H9 (cell line): ENCODE data around the gene MRM1. TPM values are rescaled to one million over a fixed set of nuclear protein-coding genes. Genes with fewer than 3 reads are reported as not detected.

Experiments used
- DNase-seq: peaks from one replicate; pipeline ENCODE4 v3.0.0-alpha.2; 2017
- H2AFZ ChIP-seq: one replicate; pipeline ENCODE4 v1.6.1; 2013; ENCODE audit warnings: mild to moderate bottlenecking, low read length, control low read depth, moderate library complexity
- H2AK5ac ChIP-seq: 2 replicates; pipeline ENCODE4 v1.6.1; 2013; ENCODE audit warnings: low read length, control low read depth, mixed read lengths; ENCODE audit not compliant: insufficient read length
- H2BK120ac ChIP-seq: one replicate; pipeline ENCODE4 v1.6.1; 2013; ENCODE audit warnings: low read depth, mild to moderate bottlenecking, low read length, control low read depth, inconsistent platforms; ENCODE audit not compliant: poor library complexity, severe bottlenecking
- H2BK12ac ChIP-seq: 2 replicates; pipeline ENCODE4 v1.6.1; 2013; ENCODE audit warnings: low read length, control low read depth, mixed read lengths, low read depth; ENCODE audit not compliant: insufficient read length
- H2BK15ac ChIP-seq: 2 replicates; pipeline ENCODE4 v1.6.1; 2013; ENCODE audit warnings: low read depth, low read length, control low read depth
- H2BK20ac ChIP-seq: one replicate; pipeline ENCODE4 v1.6.1; 2013; ENCODE audit warnings: low read depth, mild to moderate bottlenecking, low read length, control low read depth, inconsistent platforms; ENCODE audit not compliant: poor library complexity, severe bottlenecking
- H2BK5ac ChIP-seq: 2 replicates; pipeline ENCODE4 v1.6.1; 2013; ENCODE audit warnings: low read length, control low read depth, mixed read lengths; ENCODE audit not compliant: insufficient read length
- H3K14ac ChIP-seq: 2 replicates; pipeline ENCODE4 v1.6.1; 2013; ENCODE audit warnings: low read length, control low read depth; ENCODE audit not compliant: insufficient read depth
- H3K18ac ChIP-seq: 2 replicates; pipeline ENCODE4 v1.6.1; 2013; ENCODE audit warnings: low read depth, mild to moderate bottlenecking, mixed read lengths, low read length, control low read depth; ENCODE audit not compliant: insufficient read length
- H3K23ac ChIP-seq: 2 replicates; pipeline ENCODE4 v1.6.1; 2013; ENCODE audit warnings: low read length, control low read depth, mixed read lengths, low read depth; ENCODE audit not compliant: insufficient read length
- H3K23me2 ChIP-seq: 2 replicates; pipeline ENCODE4 v1.6.1; 2013; ENCODE audit warnings: low read depth, mild to moderate bottlenecking, mixed read lengths, low read length, control low read depth; ENCODE audit not compliant: insufficient read length, poor library complexity, severe bottlenecking
- H3K27ac ChIP-seq: 2 replicates; pipeline ENCODE4 v1.5.1; 2013; ENCODE audit warnings: low read length, control low read depth, mixed read lengths, low read depth; ENCODE audit not compliant: insufficient read length
- H3K27me3 ChIP-seq: 2 replicates; pipeline ENCODE4 v1.6.1; 2013; ENCODE audit warnings: low read length, control low read depth, inconsistent platforms; ENCODE audit not compliant: insufficient read depth
- H3K4ac ChIP-seq: 2 replicates; pipeline ENCODE4 v1.6.1; 2013; ENCODE audit warnings: low read depth, mild to moderate bottlenecking, control low read depth, inconsistent platforms, low read length, moderate library complexity
- H3K4me1 ChIP-seq: 2 replicates; pipeline ENCODE4 v1.6.1; 2013; ENCODE audit warnings: low read length, control low read depth, inconsistent platforms; ENCODE audit not compliant: insufficient read depth
- H3K4me2 ChIP-seq: 2 replicates; pipeline ENCODE4 v1.6.1; 2013; ENCODE audit warnings: low read length, control low read depth, mixed read lengths; ENCODE audit not compliant: insufficient read length, insufficient read depth
- H3K56ac ChIP-seq: 2 replicates; pipeline ENCODE4 v1.6.1; 2013; ENCODE audit warnings: low read depth, mild to moderate bottlenecking, mixed read lengths, low read length, control low read depth; ENCODE audit not compliant: insufficient read length
- H3K79me1 ChIP-seq: 2 replicates; pipeline ENCODE4 v1.6.1; 2013; ENCODE audit warnings: low read depth, mild to moderate bottlenecking, moderate library complexity, low read length, control low read depth, inconsistent platforms; ENCODE audit not compliant: insufficient read depth, poor library complexity, severe bottlenecking
- H3K79me2 ChIP-seq: 2 replicates; pipeline ENCODE4 v1.6.1; 2013; ENCODE audit warnings: low read length, control low read depth, inconsistent platforms; ENCODE audit not compliant: insufficient read depth
- H3K9ac ChIP-seq: 2 replicates; pipeline ENCODE4 v1.6.1; 2013; ENCODE audit warnings: low read length, control low read depth, mixed read lengths; ENCODE audit not compliant: insufficient read length; ENCODE audit errors: extremely low read depth
- H3K9me3 ChIP-seq: one replicate; pipeline ENCODE4 v1.6.1; 2013; ENCODE audit warnings: low read depth, low read length, inconsistent platforms; ENCODE audit not compliant: control insufficient read depth
- H3T11ph ChIP-seq: one replicate; pipeline ENCODE4 v1.6.1; 2013; ENCODE audit warnings: mild to moderate bottlenecking, low read length, control low read depth, inconsistent platforms
- H4K20me1 ChIP-seq: one replicate; pipeline ENCODE4 v1.6.1; 2013; ENCODE audit not compliant: control insufficient read depth, insufficient read length, insufficient read depth
- H4K5ac ChIP-seq: 2 replicates; pipeline ENCODE4 v1.6.1; 2013; ENCODE audit warnings: low read depth, mild to moderate bottlenecking, mixed read lengths, low read length, control low read depth; ENCODE audit not compliant: insufficient read length
- H4K8ac ChIP-seq: replicated peaks from 2 replicates; pipeline ENCODE4 v1.6.1; 2013; ENCODE audit warnings: low read length, control low read depth, mixed read lengths, low read depth; ENCODE audit not compliant: insufficient read length
- H4K91ac ChIP-seq: 2 replicates; pipeline ENCODE4 v1.6.1; 2013; ENCODE audit warnings: low read depth, mild to moderate bottlenecking, moderate library complexity, mixed read lengths, low read length, control low read depth; ENCODE audit not compliant: insufficient read length
- H3K27ac Mint-ChIP-seq, 3 experiments: 2 replicates in 2 of 3; 3 replicates in 1 of 3; pipeline ENCODE4 v1.8.0; 2020 to 2021; ENCODE audit warnings: mixed read lengths in 3 of 3, mild to moderate bottlenecking in 1 of 3, moderate library complexity in 1 of 3
- H3K27me3 Mint-ChIP-seq: 2 replicates; pipeline ENCODE4 v1.8.0; 2021; ENCODE audit warnings: low read depth, mild to moderate bottlenecking, moderate library complexity, mixed read lengths
- H3K36me3 Mint-ChIP-seq, 3 experiments: 2 replicates in 2 of 3; 3 replicates in 1 of 3; pipeline ENCODE4 v1.8.0; 2020 to 2021; ENCODE audit warnings: low read depth in 3 of 3, mixed read lengths in 3 of 3; ENCODE audit not compliant: insufficient read depth in 1 of 3
- H3K4me1 Mint-ChIP-seq, 2 experiments: 2 replicates each; pipeline ENCODE4 v1.8.0; 2020; ENCODE audit warnings: mixed read lengths in 2 of 2
- H3K4me3 Mint-ChIP-seq, 2 experiments: 2 replicates in 1 of 2; 3 replicates in 1 of 2; pipeline ENCODE4 v1.8.0; 2020 to 2021; ENCODE audit warnings: mild to moderate bottlenecking in 2 of 2, mixed read lengths in 2 of 2, moderate library complexity in 1 of 2
- H3K9me3 Mint-ChIP-seq, 2 experiments: 2 replicates in 1 of 2; 3 replicates in 1 of 2; pipeline ENCODE4 v1.8.0; 2020; ENCODE audit warnings: mild to moderate bottlenecking in 2 of 2, mixed read lengths in 2 of 2, moderate library complexity in 1 of 2
- CTCF ChIP-seq: fragments of 200-600 bp; sonication (generic); conservative IDR thresholded peaks from 3 replicates; pipeline ENCODE4 v1.8.0; 2021; ENCODE audit warnings: antibody characterized with exemption, mild to moderate bottlenecking
- WGBS: extraction: QIAGEN DNeasy Blood & Tissue Kit; methylation state at CpG from one replicate; pipeline ENCODE4 v1.1.7; 2013; ENCODE audit warnings: missing lambda C conversion rate, low lambda C conversion rate, mixed read lengths; ENCODE audit not compliant: insufficient read length; ENCODE audit errors: extremely low coverage; 5-methylcytosine and 5-hydroxymethylcytosine counted together
- total RNA-seq: library from RNA; stranded (reverse); gene quantifications from 2 replicates; pipeline ENCODE4 v1.2.1, GENCODE V29; 2021

The MRM1 gene
- total RNA-seq, 1 experiment from 2014 or later: 10.3 TPM

DNA sequence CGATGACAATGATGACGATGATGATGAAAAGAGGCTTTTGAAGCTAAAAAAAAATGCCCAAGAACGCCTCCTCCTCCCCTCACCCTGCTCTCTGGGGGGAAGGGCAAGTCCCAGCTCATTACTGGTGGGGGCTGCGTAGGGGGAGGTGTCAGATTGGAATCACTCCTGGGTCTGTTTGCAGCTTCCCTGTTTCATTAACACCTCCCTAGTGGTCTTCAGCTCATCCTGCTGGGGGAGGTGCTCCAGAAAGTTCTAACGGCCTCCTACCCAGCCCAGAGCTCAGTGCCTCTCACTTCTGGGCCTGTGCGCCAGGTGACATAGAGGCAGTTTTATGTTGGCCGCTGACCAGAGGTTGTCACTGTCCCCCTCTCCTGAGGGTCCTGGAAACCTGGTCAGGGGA, 12.7 kb downstream of the MRM1 start:
- no peak overlapping the region; the same call in 1 of the 2 replicates for H3K14ac ChIP-seq
- no peak overlapping the region for H2AK5ac ChIP-seq
- no peak overlapping the region for H3T11ph ChIP-seq
- H3K4ac ChIP-seq: no peak overlapping the region
- H2BK120ac ChIP-seq: no peak overlapping the region
- Mint-ChIP-seq H3K4me3 (peak overlapping the region in 1 of 2 experiments; percentile 59; a peak in 2 of 5 replicates), H3K27me3 (no peaks in the 10 kb centered on the region), H3K4me1 (peaks cover 36 to 48% of the 10 kb centered on the region in 2 experiments), H3K36me3 (peaks cover 3 to 6% (median 3%) of the 10 kb centered on the region in 3 experiments; a peak in 5 of 7 replicates), H3K27ac (no peak overlapping the region), H3K9me3 (peaks cover 0 to 3% of the 10 kb centered on the region in 2 experiments; a peak in 1 of 5 replicates)
- H3K9me3 ChIP-seq: no peaks in the 10 kb centered on the region
- H2AFZ ChIP-seq: no peak overlapping the region
- no peak overlapping the region for H3K9ac ChIP-seq
- no peak overlapping the region for H3K18ac ChIP-seq
- no peak overlapping the region for H4K91ac ChIP-seq
- no peak for DNase-seq
- no peaks in the 10 kb centered on the region for H3K23me2 ChIP-seq
- no peak overlapping the region for H3K4me2 ChIP-seq
- H3K56ac ChIP-seq: no peak overlapping the region
- H2BK15ac ChIP-seq: no peak overlapping the region
- H3K27me3 ChIP-seq: no peaks in the 10 kb centered on the region
- no peak overlapping the region for H3K27ac ChIP-seq
- H2BK12ac ChIP-seq: no peak overlapping the region
- H3K4me1 ChIP-seq: peaks cover 8% of the 10 kb centered on the region; the same call in 1 of the 2 replicates
- H3K79me2 ChIP-seq: no peaks in the 10 kb centered on the region
- H2BK5ac ChIP-seq: no peak overlapping the region
- H3K23ac ChIP-seq: no peak overlapping the region
- H4K20me1 ChIP-seq: no peaks in the 10 kb centered on the region
- no peak for TF ChIP-seq CTCF
- no peak overlapping the region for H4K5ac ChIP-seq
- no peak overlapping the region for H2BK20ac ChIP-seq
- no peaks in the 10 kb centered on the region for H3K79me1 ChIP-seq
- no peak overlapping the region for H4K8ac ChIP-seq
- WGBS: no CpG with 5 or more reads among the region's 7 CpGs
